Caco-2 (cell line): Measurements from ENCODE around the gene SLC1A2. TPM values are rescaled to one million over a fixed set of nuclear protein-coding genes. Genes with fewer than 3 reads are reported as not detected.

Source experiments
- BruUV-seq: library from RNA; stranded (reverse); fragments of 400-500 nt; replicated peaks from 2 replicates; lab custom pipeline; 2021; lab: Mats Ljungman, UMichigan
- CTCF ChIA-PET: fragments of 300-600 bp; sonication (Branson Sonifier 250); formaldehyde crosslinking; loops from one replicate; lab custom pipeline; 2022; ENCODE audit warnings: antibody characterized with exemption; lab: Charles Lee
- POLR2A ChIA-PET: fragments of 300-600 bp; sonication (Branson Sonifier 250); formaldehyde crosslinking; loops from one replicate; lab custom pipeline; 2022; ENCODE audit warnings: antibody characterized with exemption; lab: Charles Lee
- DNase-seq, 2 experiments: peaks; one replicate each; pipeline versions ENCODE4 v3.0.0 to v3.0.0-alpha.2; 2020 to 2022
- H3K27me3 ChIP-seq: replicated peaks from 2 replicates; pipeline ENCODE4 v1.6.0; 2011; ENCODE audit warnings: low read length; ENCODE audit not compliant: control insufficient read depth, insufficient read depth
- H3K36me3 ChIP-seq: 2 replicates; pipeline ENCODE4 v1.5.1; 2011; ENCODE audit warnings: low read length; ENCODE audit not compliant: control insufficient read depth, insufficient read depth
- H3K4me1 ChIP-seq: fragments of 250-450 bp; sonication (Bioruptor Pico); 2 replicates; pipeline ENCODE4 v1.5.1; 2020; ENCODE audit warnings: mild to moderate bottlenecking
- H3K4me3 ChIP-seq: 2 replicates; pipeline ENCODE4 v1.5.1; 2011; ENCODE audit warnings: low read depth, mild to moderate bottlenecking, control low read depth, low read length
- H3K9me3 ChIP-seq: fragments of 250-450 bp; sonication (Bioruptor Pico); 2 replicates; pipeline ENCODE4 v1.5.1; 2020; ENCODE audit warnings: mild to moderate bottlenecking, moderate library complexity
- H3K27ac Mint-ChIP-seq: one replicate; pipeline ENCODE4 v1.8.0; 2022; ENCODE audit warnings: mixed read lengths; ENCODE audit not compliant: unreplicated experiment
- H3K27me3 Mint-ChIP-seq: one replicate; pipeline ENCODE4 v1.8.0; 2022; ENCODE audit warnings: mixed read lengths; ENCODE audit not compliant: insufficient read depth, unreplicated experiment
- H3K36me3 Mint-ChIP-seq: one replicate; pipeline ENCODE4 v1.8.0; 2022; ENCODE audit warnings: mild to moderate bottlenecking, mixed read lengths; ENCODE audit not compliant: insufficient read depth, unreplicated experiment
- H3K4me1 Mint-ChIP-seq: one replicate; pipeline ENCODE4 v1.8.0; 2022; ENCODE audit warnings: low read depth, mixed read lengths; ENCODE audit not compliant: unreplicated experiment
- H3K4me3 Mint-ChIP-seq: one replicate; pipeline ENCODE4 v1.8.0; 2022; ENCODE audit warnings: mild to moderate bottlenecking, moderate library complexity, mixed read lengths; ENCODE audit not compliant: unreplicated experiment
- H3K9me3 Mint-ChIP-seq: one replicate; pipeline ENCODE4 v1.8.0; 2022; ENCODE audit warnings: mixed read lengths; ENCODE audit not compliant: unreplicated experiment
- CTCF ChIP-seq, 2 experiments: fragments of 200-600 bp in 1 of 2; IDR thresholded peaks; 1 replicate in 1 of 2; 2 replicates in 1 of 2; pipeline versions ENCODE4 v1.5.1 to v1.8.0; 2011 to 2022; ENCODE audit warnings: antibody characterized with exemption in 1 of 2, control low read depth in 1 of 2, inconsistent platforms in 1 of 2, low read depth in 1 of 2, low read length in 1 of 2, mild to moderate bottlenecking in 1 of 2, moderate library complexity in 1 of 2; ENCODE audit not compliant: insufficient read depth in 1 of 2, severe bottlenecking in 1 of 2, unreplicated experiment in 1 of 2
- intact Hi-C: fragments of 100-400 bp; cut with micrococcal nuclease; formaldehyde crosslinking; loops from one replicate; pipeline ENCODE4 v1.10.0; 2022; ENCODE audit not compliant: unreplicated experiment
- total RNA-seq: library from RNA; stranded (reverse); gene quantifications from 2 replicates; pipeline ENCODE4 v1.2.3, GENCODE V29; 2022

The SLC1A2 gene
- total RNA-seq, 1 experiment from 2014 or later = 2.0 TPM

GRCh38 chr11:35318309-35318708 is 101.0 kb downstream of the SLC1A2 start:
- no peak for TF ChIP-seq CTCF (IDR thresholded peaks at IDR 0.05; ENCODE audit: insufficient read depth in 1 of 2, low read depth in 1 of 2, low read length in 1 of 2, severe bottlenecking in 1 of 2, unreplicated experiment in 1 of 2)
- no peak for DNase-seq
- no TSS peak for BruUV-seq

GRCh38 chr11:35317253-35317652 is 102.1 kb downstream of the SLC1A2 start:
- ChIA-PET CTCF (no interaction called here), POLR2A (no interaction called here)
- Mint-ChIP-seq H3K36me3 (no peaks in the 10 kb centered on the region), H3K27me3 (no peaks in the 10 kb centered on the region), H3K4me1 (no peaks in the 10 kb centered on the region), H3K9me3 (no peaks in the 10 kb centered on the region), H3K27ac (no peak overlapping the region), H3K4me3 (no peak overlapping the region)
- Histone ChIP-seq H3K4me1 (no peaks in the 10 kb centered on the region), H3K27me3 (no peaks in the 10 kb centered on the region), H3K4me3 (no peak overlapping the region), H3K36me3 (no peaks in the 10 kb centered on the region), H3K9me3 (no peaks in the 10 kb centered on the region)
- no peak for TF ChIP-seq CTCF (IDR thresholded peaks at IDR 0.05; ENCODE audit: insufficient read depth in 1 of 2, low read depth in 1 of 2, low read length in 1 of 2, severe bottlenecking in 1 of 2, unreplicated experiment in 1 of 2)
- intact Hi-C loops = no loop called here
- DNase-seq = no peak
- BruUV-seq = no TSS peak

More at GRCh38 chr11:35318309-35318708, 101.0 kb downstream of the SLC1A2 start:
- Mint-ChIP-seq H3K4me3 (no peak overlapping the region), H3K27me3 (no peaks in the 10 kb centered on the region), H3K4me1 (peaks cover 5% of the 10 kb centered on the region), H3K9me3 (no peaks in the 10 kb centered on the region), H3K36me3 (no peaks in the 10 kb centered on the region), H3K27ac (no peak overlapping the region)
- Histone ChIP-seq H3K4me3 (no peak overlapping the region), H3K9me3 (no peaks in the 10 kb centered on the region), H3K36me3 (no peaks in the 10 kb centered on the region), H3K27me3 (no peaks in the 10 kb centered on the region), H3K4me1 (no peaks in the 10 kb centered on the region)
- POLR2A ChIA-PET = no interaction called here
- intact Hi-C loops = no loop called here
- CTCF ChIA-PET = no interaction called here

- no TSS peak for BruUV-seq
- Histone ChIP-seq H3K9me3 (no peaks in the 10 kb centered on the region), H3K36me3 (no peaks in the 10 kb centered on the region), H3K4me3 (no peak overlapping the region), H3K27me3 (no peaks in the 10 kb centered on the region), H3K4me1 (no peaks in the 10 kb centered on the region)
- no peaks in the 10 kb centered on the region for H3K9me3 Mint-ChIP-seq
- intact Hi-C loops = no loop called here
- POLR2A ChIA-PET = no interaction called here
- DNase-seq = no peak
- no peak for TF ChIP-seq CTCF (IDR thresholded peaks at IDR 0.05; ENCODE audit: insufficient read depth in 1 of 2, low read depth in 1 of 2, low read length in 1 of 2, severe bottlenecking in 1 of 2, unreplicated experiment in 1 of 2)
- no peaks in the 10 kb centered on the region for H3K36me3 Mint-ChIP-seq
- no peak overlapping the region for H3K27ac Mint-ChIP-seq
- H3K4me3 Mint-ChIP-seq = no peak overlapping the region
- no peaks in the 10 kb centered on the region for H3K27me3 Mint-ChIP-seq
- no peaks in the 10 kb centered on the region for H3K4me1 Mint-ChIP-seq
- CTCF ChIA-PET = interaction anchor here (0.6 kb wide), 1 partner anchor 446 kb away, joined by 3 read pairs; no protein-coding TSS in a partner anchor
Observed at GRCh38 chr11:35316161-35316560, 103.2 kb downstream of the SLC1A2 start.
